ENCODE results near the gene C5orf63. TPM values are rescaled to one million over a fixed set of nuclear protein-coding genes. Genes with fewer than 3 reads are reported as not detected.

C5orf63 gene
- total and polyA plus RNA-seq, 2 donors (not counting 3 experiments of a cell fraction or from before 2014, with no cell fraction given) = 1.4 to 5.3 TPM

- Histone ChIP-seq H3K27ac (ENCODE audit: insufficient read depth, low read depth, low read length) (no peak overlapping the region), H3K4me3 (replicated peaks in 1 of 3; ENCODE audit: insufficient read depth in 1 of 3, low read depth in 1 of 3, low read length in 3 of 3) (no peak overlapping the region), H3K9ac (replicated peaks; ENCODE audit: extremely low read depth, insufficient read depth, low read length) (no peak overlapping the region), H3K9me3 (replicated peaks; ENCODE audit: control insufficient read depth, insufficient read depth, low read length) (no peaks in the 10 kb centered on the region), H3K4me1 (ENCODE audit: control insufficient read depth, extremely low read depth, insufficient read depth, low read length) (no peaks in the 10 kb centered on the region), H3K4me2 (ENCODE audit: insufficient read depth, low read length) (no peak overlapping the region), H3K36me3 (ENCODE audit: control insufficient read depth in 2 of 2, extremely low read depth in 1 of 2, insufficient read depth in 2 of 2, low read length in 2 of 2) (no peaks in the 10 kb centered on the region), H2AFZ (ENCODE audit: low read depth, low read length) (peak overlapping the region; percentile 31), H3K27me3 (ENCODE audit: control insufficient read depth in 2 of 2, insufficient read depth in 2 of 2, low read length in 2 of 2) (peaks cover 0 to 5% of the 10 kb centered on the region in 2 experiments), H3K79me2 (ENCODE audit: control insufficient read depth, insufficient read depth, low read length) (no peaks in the 10 kb centered on the region), H4K20me1 (replicated peaks; ENCODE audit: control insufficient read depth, extremely low read depth, insufficient read depth, low read length) (no peaks in the 10 kb centered on the region), H3K9me1 (replicated peaks; ENCODE audit: control insufficient read depth, extremely low read depth, insufficient read depth, low read length) (no peaks in the 10 kb centered on the region)
- dilution Hi-C loops (cut with MboI; ENCODE audit: extremely low pct_ligation_motif_present, low sequenced_read_pairs) = no loop called here
- intact Hi-C loops (cut with micrococcal nuclease) = no loop called here
- no peak for FAIRE-seq
- ChIA-PET CTCF (no interaction called here), POLR2A (no interaction called here)
- TF ChIP-seq MYC (IDR thresholded peaks at IDR 0.05; ENCODE audit: low read depth, low read length) (no peak), CTCF (IDR thresholded peaks at IDR 0.05; ENCODE audit: extremely low read depth in 1 of 2, insufficient read depth in 1 of 2, low read depth in 1 of 2, low read length in 2 of 2) (no peak), GATA2 (IDR thresholded peaks at IDR 0.05; ENCODE audit: insufficient read depth, insufficient read length, low read depth, low read length) (no peak), POLR2A (IDR thresholded peaks at IDR 0.05; ENCODE audit: low read depth, low read length) (no peak), EZH2 (IDR thresholded peaks at IDR 0.05; ENCODE audit: borderline replicate concordance, low read depth, low read length, severe bottlenecking) (no peak), JUN (IDR thresholded peaks at IDR 0.05; ENCODE audit: borderline replicate concordance, insufficient read depth, insufficient read length, low read depth) (no peak), POLR2AphosphoS5 (IDR thresholded peaks at IDR 0.05; ENCODE audit: insufficient read depth, low read depth, low read length) (no peak), FOS (IDR thresholded peaks at IDR 0.05; ENCODE audit: borderline replicate concordance, insufficient read depth, low read length) (no peak), MAX (IDR thresholded peaks at IDR 0.05; ENCODE audit: insufficient read depth, insufficient read length) (no peak)
- DNase-seq (ENCODE audit: low read depth, low spot score) = no peak
- no TSS peak for BruUV-seq (replicated peaks)
Observed at GRCh38 chr5:127092690-127093089, 19.4 kb upstream of the C5orf63 start.
